ENCODE measurements around the gene COPZ1.
"Not testable (repeated sequence)": the region's sequence is repeated elsewhere in the genome, so short reads cannot be mapped to it uniquely, and the experiment has no call there.

COPZ1 gene

GRCh38 chr12:54282949-54283593 lies 41.9 kb upstream of the COPZ1 start:
- DNase-seq (ENCODE audit: low read depth, low spot score): no peak
- no peak for TF ChIP-seq CTCF (IDR thresholded peaks at IDR 0.05; ENCODE audit: low read depth, low read length)
- in situ Hi-C loops (cut with HindIII; ENCODE audit: low sequenced_read_pairs): no loop called here

GRCh38 chr12:54284070-54284780 lies 40.7 kb upstream of the COPZ1 start:
- peak overlapping the region; percentile 97 for H3K4me3 ChIP-seq (ENCODE audit: low read depth, low read length)
- DNase-seq (ENCODE audit: low read depth, low spot score); in situ Hi-C loops (cut with HindIII; ENCODE audit: low sequenced_read_pairs): not testable (repeated sequence)

More at GRCh38 chr12:54282949-54283593, 41.9 kb upstream of the COPZ1 start:
- H3K4me3 ChIP-seq (ENCODE audit: low read depth, low read length): peak overlapping the region; percentile 97

- no peak overlapping the region for H3K4me3 ChIP-seq (ENCODE audit: low read depth, low read length)
- TF ChIP-seq CTCF (IDR thresholded peaks at IDR 0.05; ENCODE audit: low read depth, low read length): peak; percentile 45
- in situ Hi-C loops (cut with HindIII; ENCODE audit: low sequenced_read_pairs): no loop called here
- DNase-seq (ENCODE audit: low read depth, low spot score): no peak
Measured at GRCh38 chr12:54285150-54286041, 39.5 kb upstream of the COPZ1 start.

GRCh38 chr12:54286042-54287030 lies 38.6 kb upstream of the COPZ1 start:
- H3K4me3 ChIP-seq (ENCODE audit: low read depth, low read length): no peak overlapping the region
- TF ChIP-seq CTCF (IDR thresholded peaks at IDR 0.05; ENCODE audit: low read depth, low read length): no peak
- DNase-seq (ENCODE audit: low read depth, low spot score): no peak
- in situ Hi-C loops (cut with HindIII; ENCODE audit: low sequenced_read_pairs): no loop called here

GRCh38 chr12:54287261-54288157 lies 37.4 kb upstream of the COPZ1 start:
- in situ Hi-C loops (cut with HindIII; ENCODE audit: low sequenced_read_pairs): no loop called here
- no peak for DNase-seq (ENCODE audit: low read depth, low spot score)
- TF ChIP-seq CTCF (IDR thresholded peaks at IDR 0.05; ENCODE audit: low read depth, low read length): no peak
- H3K4me3 ChIP-seq (ENCODE audit: low read depth, low read length): no peak overlapping the region
